Ovary (tissue), 9 donors: ENCODE data around the gene BCL7C. TPM values are rescaled to one million over a fixed set of nuclear protein-coding genes. Genes with fewer than 3 reads are reported as not detected.

Experiments
- DNase-seq, 5 donors: peaks; one replicate each; pipeline ENCODE4 v3.0.0-alpha.2; 2019 to 2020
- H3K27ac ChIP-seq, 2 donors: fragments of 200-600 bp; one replicate each; pipeline versions ENCODE4 v1.5.1 to v1.8.0; 2019 to 2022
- H3K27me3 ChIP-seq: fragments of 200-600 bp; one replicate; pipeline ENCODE4 v1.8.0; 2022
- H3K36me3 ChIP-seq: fragments of 200-600 bp; sonication (generic); one replicate; pipeline ENCODE4 v1.5.1; 2019
- H3K4me1 ChIP-seq: one replicate; pipeline ENCODE4 v1.8.1; 2013; ENCODE audit warnings: mild to moderate bottlenecking, moderate library complexity; ENCODE audit not compliant: insufficient read depth
- H3K4me3 ChIP-seq: fragments of 200-600 bp; sonication (generic); one replicate; pipeline ENCODE4 v1.5.1; 2017
- H3K9me3 ChIP-seq, 2 donors: fragments of 200-600 bp in 1 of 2; sonication (generic) in 1 of 2; one replicate each; pipeline versions ENCODE4 v1.5.1 to v1.8.1; 2013 to 2019; ENCODE audit warnings: mild to moderate bottlenecking in 1 of 2, moderate library complexity in 1 of 2
- CTCF ChIP-seq, 3 donors: fragments of 450-650 bp in 2 of 3; fragments of 200-600 bp in 1 of 3; IDR thresholded peaks; one replicate each; pipeline versions ENCODE4 v1.5.1 to v1.8.0; 2016 to 2022; ENCODE audit warnings: antibody characterized with exemption in 3 of 3, mild to moderate bottlenecking in 1 of 3
- EP300 ChIP-seq: sonication (generic); formaldehyde crosslinking; IDR thresholded peaks from one replicate; pipeline ENCODE4 v1.6.1; 2017; ENCODE audit warnings: antibody characterized with exemption
- POLR2A ChIP-seq: fragments of 450-650 bp; IDR thresholded peaks from one replicate; pipeline ENCODE4 v1.6.1; 2017; ENCODE audit warnings: antibody characterized with exemption, mild to moderate bottlenecking, moderate library complexity
- WGBS, 3 donors: extraction: QIAGEN DNeasy Blood & Tissue Kit in 1 of 3; methylation state at CpG; one replicate each; pipeline versions ENCODE4 v1.1.5 to v1.1.7; 2013 to 2017; 5-methylcytosine and 5-hydroxymethylcytosine counted together
- intact Hi-C, 4 donors: fragments of 100-400 bp; cut with DNase I; formaldehyde crosslinking; loops; one replicate each; pipeline versions ENCODE4 v1.11.0 to v1.15.1; 2022 to 2023
- polyA plus RNA-seq, 2 donors: library from polyadenylated mRNA; stranded (reverse); fragments of 200-250 nt in 1 of 2; fragments of 350-450 nt in 1 of 2; fragmentation: Illumina TruSeq in 1 of 2; extraction: RNeasy Lipid Tissue Mini Kit (QIAGEN cat#74804) in 1 of 2; gene quantifications; one replicate each; pipeline ENCODE4 v1.2.3, GENCODE V29; 2013 to 2014
- total RNA-seq, 7 donors: library from RNA; depleted of rRNA in 2 of 7; stranded (reverse); fragments of >200 nt in 2 of 7; fragmentation: NEBNext Ultra II Directional in 3 of 7; extraction: Animal tissue kit (Norgen Biotek cat#: 25700) in 3 of 7; gene quantifications; one replicate each; pipeline versions ENCODE4 v1.1.0 to v1.2.4, GENCODE V29; 2016 to 2023
- donor health status: DM: no; HTN: no; CAD: no; lungs with moderate emphysema.
- donor health status: DM: no; HTN: no; CAD: no.
- donor health status: Bipolar disorder and iron deficiency.
- donor health status: DM: yes; HTN: yes; CAD: no.
- donor health status: DM: no; HTN: no; CAD: no.
- donor health status: DM: yes; HTN: yes; CAD: no.

BCL7C gene
- total and polyA plus RNA-seq, 9 donors, result 13.3 to 54.8 (median 46.6) TPM

GRCh38 chr16:30929167-30929566 is 35.3 kb upstream of the BCL7C start:
- no peaks in the 10 kb centered on the region for H3K36me3 ChIP-seq
- TF ChIP-seq EP300 (no peak), CTCF (IDR thresholded peaks at IDR 0.05) (no peak), POLR2A (no peak)
- no peak for DNase-seq
- WGBS, 3 donors, result 78 to 84% (median 78%) methylated on average over 7 of the region's 7 CpGs
- intact Hi-C loops, result no loop called here
- H3K4me3 ChIP-seq, result no peak overlapping the region
- no peak overlapping the region for H3K27ac ChIP-seq
- H3K27me3 ChIP-seq, result no peaks in the 10 kb centered on the region
- H3K9me3 ChIP-seq, result no peaks in the 10 kb centered on the region
- H3K4me1 ChIP-seq, result no peaks in the 10 kb centered on the region

DNA sequence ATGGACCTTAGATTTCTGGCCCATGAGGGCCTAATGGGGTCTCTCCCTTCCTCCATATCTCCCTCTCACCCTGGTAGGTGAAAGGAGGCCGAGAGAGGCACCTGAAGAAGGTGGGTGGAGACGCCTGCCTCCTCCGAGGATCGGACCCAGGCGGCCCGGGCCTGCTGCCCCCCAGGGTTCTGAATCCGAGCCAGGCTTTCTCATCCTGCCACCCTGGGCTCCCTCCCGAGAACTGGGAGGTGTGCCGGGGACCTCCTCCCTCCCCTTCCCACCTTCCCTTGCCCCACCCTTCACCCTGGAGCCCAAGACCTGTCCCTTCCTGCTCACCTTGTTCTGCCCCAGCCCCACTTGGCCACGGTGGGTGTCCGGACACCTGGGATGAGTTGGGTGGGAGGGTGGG is 34.5 kb upstream of the BCL7C start:
- DNase-seq, result peak in 2 of 5 donors; percentile 51 to 59
- Histone ChIP-seq H3K4me3 (no peak overlapping the region), H3K27me3 (no peaks in the 10 kb centered on the region), H3K9me3 (no peaks in the 10 kb centered on the region), H3K27ac (no peak overlapping the region), H3K4me1 (no peaks in the 10 kb centered on the region), H3K36me3 (no peaks in the 10 kb centered on the region)
- intact Hi-C loops, result no loop called here
- TF ChIP-seq CTCF (IDR thresholded peaks at IDR 0.05) (no peak), POLR2A (no peak), EP300 (no peak)
- 77 to 85% (median 82%) methylated on average over 11 of the region's 11 CpGs for WGBS, 3 donors

- intact Hi-C loops, result no loop called here
- no peak overlapping the region for H3K4me3 ChIP-seq
- no peaks in the 10 kb centered on the region for H3K9me3 ChIP-seq
- H3K36me3 ChIP-seq, result no peaks in the 10 kb centered on the region
- H3K27ac ChIP-seq, result no peak overlapping the region
- peak; percentile 53 to 72 (median 62) for DNase-seq
- WGBS, 3 donors, result 48 to 57% (median 56%) methylated on average over 15 of the region's 15 CpGs
- TF ChIP-seq POLR2A (no peak), CTCF (IDR thresholded peaks at IDR 0.05) (no peak), EP300 (no peak)
- no peaks in the 10 kb centered on the region for H3K4me1 ChIP-seq
- no peaks in the 10 kb centered on the region for H3K27me3 ChIP-seq
These were observed 34.0 kb upstream of the BCL7C start for GRCh38 chr16:30927789-30928378.

GRCh38 chr16:30926937-30927788 is 33.3 kb upstream of the BCL7C start:
- TF ChIP-seq POLR2A (no peak), EP300 (no peak), CTCF (IDR thresholded peaks at IDR 0.05) (no peak)
- Histone ChIP-seq H3K4me3 (no peak overlapping the region), H3K27me3 (no peaks in the 10 kb centered on the region), H3K4me1 (no peaks in the 10 kb centered on the region), H3K36me3 (no peaks in the 10 kb centered on the region), H3K27ac (no peak overlapping the region), H3K9me3 (no peaks in the 10 kb centered on the region)
- DNase-seq, result peak in 1 of 5 donors; percentile 45
- intact Hi-C loops, result no loop called here
- WGBS, 3 donors, result 75 to 85% (median 81%) methylated on average over 17 to 22 of the region's 22 CpGs
